Hepatocyte (in vitro differentiated cells): Measurements from ENCODE around the gene CD164L2. TPM values are rescaled to one million over a fixed set of nuclear protein-coding genes. Genes with fewer than 3 reads are reported as not detected.
"Not testable (repeated sequence)": the region's sequence is repeated elsewhere in the genome, so short reads cannot be mapped to it uniquely, and the experiment has no call there.

ENCODE experiments used
- DNase-seq: peaks from one replicate; pipeline ENCODE4 v3.0.0-alpha.2; 2016; ENCODE audit warnings: low spot score
- H2AFZ ChIP-seq: fragments of 200-600 bp; sonication (generic); 2 replicates; pipeline ENCODE4 v1.6.0; 2016; ENCODE audit warnings: antibody characterized with exemption, mild to moderate bottlenecking
- H3K27ac ChIP-seq: fragments of 200-600 bp; sonication (generic); 2 replicates; pipeline ENCODE4 v1.5.1; 2016; ENCODE audit warnings: mild to moderate bottlenecking
- H3K27me3 ChIP-seq: fragments of 200-600 bp; sonication (generic); 2 replicates; pipeline ENCODE4 v1.6.1; 2016
- H3K36me3 ChIP-seq: fragments of 200-600 bp; sonication (generic); replicated peaks from 2 replicates; pipeline ENCODE4 v1.5.1; 2016; ENCODE audit warnings: low read depth; ENCODE audit not compliant: insufficient read depth
- H3K4me1 ChIP-seq: fragments of 200-600 bp; sonication (generic); 2 replicates; pipeline ENCODE4 v1.5.1; 2016; ENCODE audit warnings: mild to moderate bottlenecking, moderate library complexity; ENCODE audit not compliant: insufficient read depth
- H3K4me2 ChIP-seq: fragments of 200-600 bp; sonication (generic); 2 replicates; pipeline ENCODE4 v1.6.0; 2016
- H3K4me3 ChIP-seq: fragments of 200-600 bp; sonication (generic); 2 replicates; pipeline ENCODE4 v1.5.1; 2016; ENCODE audit warnings: mild to moderate bottlenecking
- H3K79me2 ChIP-seq: fragments of 200-600 bp; sonication (generic); 2 replicates; pipeline ENCODE4 v1.6.0; 2017; ENCODE audit warnings: mild to moderate bottlenecking
- H3K9me2 ChIP-seq: fragments of 200-600 bp; sonication (generic); replicated peaks from 2 replicates; pipeline ENCODE4 v1.6.0; 2017; ENCODE audit warnings: mild to moderate bottlenecking; ENCODE audit not compliant: insufficient read depth
- H3K9me3 ChIP-seq: fragments of 200-600 bp; sonication (generic); 2 replicates; pipeline ENCODE4 v1.5.1; 2016; ENCODE audit warnings: low read depth, mild to moderate bottlenecking
- H4K20me1 ChIP-seq: fragments of 200-600 bp; sonication (generic); 2 replicates; pipeline ENCODE4 v1.6.0; 2016; ENCODE audit warnings: mild to moderate bottlenecking; ENCODE audit not compliant: insufficient read depth, poor library complexity, severe bottlenecking
- CTCF ChIP-seq: fragments of 200-600 bp; sonication (generic); IDR thresholded peaks from 2 replicates; pipeline ENCODE4 v1.5.1; 2016; ENCODE audit warnings: antibody characterized with exemption, mild to moderate bottlenecking; ENCODE audit not compliant: poor library complexity
- EZH2 ChIP-seq: fragments of 200-600 bp; sonication (generic); IDR thresholded peaks from 2 replicates; pipeline ENCODE4 v1.6.1; 2016; ENCODE audit warnings: antibody characterized with exemption, mild to moderate bottlenecking, borderline replicate concordance
- EZH2phosphoT487 ChIP-seq: fragments of 200-600 bp; sonication (generic); IDR thresholded peaks from one replicate; pipeline ENCODE4 v1.6.1; 2018; ENCODE audit warnings: antibody characterized with exemption, mild to moderate bottlenecking, low read depth, moderate library complexity; ENCODE audit not compliant: unreplicated experiment, severe bottlenecking
- WGBS: methylation state at CpG from one replicate; pipeline ENCODE4 v1.1.6; 2016; ENCODE audit warnings: low lambda C conversion rate; ENCODE audit errors: missing lambda C conversion rate; 5-methylcytosine and 5-hydroxymethylcytosine counted together
- polyA plus RNA-seq: library from polyadenylated mRNA; unstranded; fragments of >200 nt; fragmentation: Nextera tagmentation; extraction: Ambion mirVana; gene quantifications from 2 replicates; pipeline ENCODE4 v1.2.1, GENCODE V29; 2016
- total RNA-seq: library from RNA; depleted of rRNA; stranded (reverse); fragments of >200 nt; gene quantifications from 2 replicates; pipeline ENCODE4 v1.2.3, GENCODE V29; 2014

The CD164L2 gene
- total and polyA plus RNA-seq, 2 experiments from 2014 or later: 0.19 TPM; not detected in 1

- peak; percentile 78 for DNase-seq
- H3K36me3 ChIP-seq: no peaks in the 10 kb centered on the region
- H3K27ac ChIP-seq: no peak overlapping the region
- no peaks in the 10 kb centered on the region for H3K9me2 ChIP-seq
- no peak for TF ChIP-seq CTCF
- no peak for TF ChIP-seq EZH2
- no peak for TF ChIP-seq EZH2phosphoT487
- peak overlapping the region; percentile 38 for H2AFZ ChIP-seq
- no peaks in the 10 kb centered on the region for H3K9me3 ChIP-seq
- peak overlapping the region; percentile 92 for H3K4me2 ChIP-seq
- no peak overlapping the region for H3K4me3 ChIP-seq
- WGBS: 24% methylated on average over 12 of the region's 13 CpGs
- no peaks in the 10 kb centered on the region for H4K20me1 ChIP-seq
- no peaks in the 10 kb centered on the region for H3K79me2 ChIP-seq
- peaks cover 8% of the 10 kb centered on the region for H3K4me1 ChIP-seq
- H3K27me3 ChIP-seq: no peaks in the 10 kb centered on the region
These were observed 8.5 kb upstream of the CD164L2 start for GRCh38 chr1:27391511-27392095.

GRCh38 chr1:27388337-27389005 is 5.3 kb upstream of the CD164L2 start:
- Histone ChIP-seq H3K27ac (no peak overlapping the region), H3K9me3 (no peaks in the 10 kb centered on the region), H3K4me2 (no peak overlapping the region), H3K79me2 (no peaks in the 10 kb centered on the region), H3K4me3 (no peak overlapping the region), H3K27me3 (no peaks in the 10 kb centered on the region), H4K20me1 (no peaks in the 10 kb centered on the region), H2AFZ (no peak overlapping the region), H3K4me1 (peaks cover 8% of the 10 kb centered on the region), H3K36me3 (no peaks in the 10 kb centered on the region), H3K9me2 (no peaks in the 10 kb centered on the region)
- peak; percentile 84 for DNase-seq
- TF ChIP-seq CTCF (peak; percentile 79), EZH2 (no peak)
- 40% methylated on average over 5 of the region's 5 CpGs for WGBS

GRCh38 chr1:27384797-27385196 is 1.7 kb upstream of the CD164L2 start:
- 94% methylated on average over 3 of the region's 3 CpGs for WGBS

GRCh38 chr1:27383661-27384060 is 528 bp upstream of the CD164L2 start:
- no peaks in the 10 kb centered on the region for H3K9me3 ChIP-seq
- H2AFZ ChIP-seq: no peak overlapping the region
- H3K4me2 ChIP-seq: no peak overlapping the region
- no peaks in the 10 kb centered on the region for H3K36me3 ChIP-seq
- H3K27ac ChIP-seq: no peak overlapping the region
- no peak overlapping the region for H3K4me3 ChIP-seq
- TF ChIP-seq EZH2 (no peak), EZH2phosphoT487 (no peak)
- H3K27me3 ChIP-seq: no peaks in the 10 kb centered on the region
- no peaks in the 10 kb centered on the region for H3K79me2 ChIP-seq
- WGBS: 95% methylated on average over 10 of the region's 13 CpGs
- H4K20me1 ChIP-seq: no peaks in the 10 kb centered on the region
- H3K4me1 ChIP-seq: no peaks in the 10 kb centered on the region
- no peak for DNase-seq
- no peaks in the 10 kb centered on the region for H3K9me2 ChIP-seq

More at GRCh38 chr1:27384797-27385196, 1.7 kb upstream of the CD164L2 start:
- H3K36me3 ChIP-seq, H2AFZ ChIP-seq, H3K79me2 ChIP-seq, H3K4me2 ChIP-seq, H3K27ac ChIP-seq, H3K4me3 ChIP-seq, H4K20me1 ChIP-seq, DNase-seq, H3K9me2 ChIP-seq, H3K9me3 ChIP-seq, H3K27me3 ChIP-seq, H3K4me1 ChIP-seq: not testable (repeated sequence)
